Renal pelvis (tissue), 12 donors: Measurements from ENCODE around the gene HAUS3. TPM values are rescaled to one million over a fixed set of nuclear protein-coding genes. Genes with fewer than 3 reads are reported as not detected.
A peak's percentile ranks its signal among the peaks of the same experiment; 100 is the strongest.

Experiments used
- DNase-seq: peaks from one replicate; pipeline ENCODE4 v3.0.0-alpha.2; 2013
- long read RNA-seq, 16 experiments: transcript quantifications; one replicate each; lab custom pipeline, GENCODE V29; 2026
- polyA plus RNA-seq, 3 donors: library from polyadenylated mRNA; unstranded; fragments of 120-200 nt; gene quantifications; one replicate each; pipeline ENCODE4 v1.2.1, GENCODE V29; 2013; ENCODE audit not compliant: insufficient read length in 3 of 3

HAUS3 gene, protein sequence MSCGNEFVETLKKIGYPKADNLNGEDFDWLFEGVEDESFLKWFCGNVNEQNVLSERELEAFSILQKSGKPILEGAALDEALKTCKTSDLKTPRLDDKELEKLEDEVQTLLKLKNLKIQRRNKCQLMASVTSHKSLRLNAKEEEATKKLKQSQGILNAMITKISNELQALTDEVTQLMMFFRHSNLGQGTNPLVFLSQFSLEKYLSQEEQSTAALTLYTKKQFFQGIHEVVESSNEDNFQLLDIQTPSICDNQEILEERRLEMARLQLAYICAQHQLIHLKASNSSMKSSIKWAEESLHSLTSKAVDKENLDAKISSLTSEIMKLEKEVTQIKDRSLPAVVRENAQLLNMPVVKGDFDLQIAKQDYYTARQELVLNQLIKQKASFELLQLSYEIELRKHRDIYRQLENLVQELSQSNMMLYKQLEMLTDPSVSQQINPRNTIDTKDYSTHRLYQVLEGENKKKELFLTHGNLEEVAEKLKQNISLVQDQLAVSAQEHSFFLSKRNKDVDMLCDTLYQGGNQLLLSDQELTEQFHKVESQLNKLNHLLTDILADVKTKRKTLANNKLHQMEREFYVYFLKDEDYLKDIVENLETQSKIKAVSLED
- polyA plus RNA-seq, result 10 to 100 TPM; 16.5 to 20.4 (median 20.3) TPM
- long read RNA-seq, donor 1, result 0 reads
- long read RNA-seq, donor 2, partial matches to known transcripts, result 5 of 5 reads
- long read RNA-seq, donor 2, other reads (novel, unspliced or antisense), result 0 of 5 reads
- long read RNA-seq, donor 3, partial matches to known transcripts, result 5 of 6 reads
- long read RNA-seq, donor 3, other reads (novel, unspliced or antisense), result 0 of 6 reads
- long read RNA-seq, donor 4, partial matches to known transcripts, result 0 of 1 reads
- long read RNA-seq, donor 4, other reads (novel, unspliced or antisense), result 0 of 1 reads
- long read RNA-seq, donor 5, result 0 reads
- long read RNA-seq, donor 6, partial matches to known transcripts, result 0 of 3 reads
- long read RNA-seq, donor 6, other reads (novel, unspliced or antisense), result 0 of 3 reads
- long read RNA-seq, donor 7, full-length matches to known transcripts, result 1 of 1 reads
- long read RNA-seq, donor 7, partial matches to known transcripts, result 0 of 1 reads
- long read RNA-seq, donor 7, other reads (novel, unspliced or antisense), result 0 of 1 reads
- long read RNA-seq, donor 8, result 0 reads
- long read RNA-seq, donor 9, partial matches to known transcripts, result 13 of 14 reads
- long read RNA-seq, donor 9, other reads (novel, unspliced or antisense), result 0 of 14 reads
- long read RNA-seq, donor 10, partial matches to known transcripts, result 5 of 6 reads
- long read RNA-seq, donor 10, other reads (novel, unspliced or antisense), result 0 of 6 reads
- long read RNA-seq, donor 11, partial matches to known transcripts, result 0 of 1 reads
- long read RNA-seq, donor 11, other reads (novel, unspliced or antisense), result 0 of 1 reads
- long read RNA-seq, donor 12, partial matches to known transcripts, result 0 of 1 reads
- long read RNA-seq, donor 12, other reads (novel, unspliced or antisense), result 0 of 1 reads
- long read RNA-seq, donor 13, result 0 reads
- long read RNA-seq, donor 14, result 0 reads
- long read RNA-seq, donor 15, partial matches to known transcripts, result 0 of 1 reads
- long read RNA-seq, donor 15, other reads (novel, unspliced or antisense), result 0 of 1 reads
- long read RNA-seq, donor 16, full-length matches to known transcripts, result 2 of 2 reads
- long read RNA-seq, donor 16, partial matches to known transcripts, result 0 of 2 reads
- long read RNA-seq, donor 16, other reads (novel, unspliced or antisense), result 0 of 2 reads

DNA sequence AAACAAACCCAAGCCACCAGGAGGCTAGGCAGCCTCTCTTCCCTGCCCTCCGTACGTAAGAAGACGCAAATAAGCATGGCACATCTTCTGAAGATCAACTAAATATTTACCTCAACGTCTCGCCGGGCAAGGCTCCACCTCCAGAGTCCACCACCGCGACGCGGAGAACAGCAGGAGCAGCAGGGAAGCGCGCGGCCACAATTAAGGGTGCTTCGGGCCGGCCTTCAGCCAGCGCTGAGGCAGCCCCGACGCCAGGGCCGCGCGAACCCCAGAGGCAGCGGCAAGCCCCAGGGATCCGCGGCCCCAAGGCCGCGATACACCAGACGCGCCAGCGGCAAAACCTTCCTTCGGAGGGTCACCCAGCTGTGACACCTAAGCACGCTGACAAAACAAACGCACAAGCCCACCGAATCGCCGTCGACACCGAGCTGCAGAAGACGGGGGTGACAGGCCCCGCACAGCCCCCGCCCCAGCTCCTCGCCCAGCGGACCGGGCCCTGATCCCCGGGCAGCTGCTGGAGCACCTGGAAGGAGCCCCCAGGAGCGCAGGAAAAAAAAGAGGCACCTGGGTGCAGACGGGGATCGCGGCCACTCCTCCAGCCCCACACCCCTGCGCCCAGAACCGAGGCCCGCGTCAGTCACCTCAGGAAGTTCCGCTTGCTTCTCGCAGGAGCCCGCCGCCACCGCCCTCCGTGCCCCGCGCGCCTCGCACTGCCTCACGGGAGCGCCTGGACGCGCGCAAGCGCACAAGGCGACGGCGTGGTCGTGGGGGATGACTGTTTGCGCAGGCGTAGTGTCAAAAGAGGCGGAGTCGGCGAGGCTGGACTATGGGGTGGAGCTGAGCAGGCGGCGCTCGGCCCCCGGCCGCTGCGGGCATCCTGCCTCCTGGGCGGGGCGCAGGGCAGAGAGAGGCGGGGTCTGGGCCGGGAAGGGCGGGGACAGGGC is at the start of gene HAUS3, which contains the start of gene POLN:
HAUS3 (minus strand) TSS at position 712 of the 944 bp plus-strand sequence. CDS start 1,175 bp downstream, outside the sequence.
POLN (minus strand) TSS at position 712 of the 944 bp plus-strand sequence. CDS start 12,890 bp downstream, outside the sequence.
- peak; percentile 97 for DNase-seq

DNA sequence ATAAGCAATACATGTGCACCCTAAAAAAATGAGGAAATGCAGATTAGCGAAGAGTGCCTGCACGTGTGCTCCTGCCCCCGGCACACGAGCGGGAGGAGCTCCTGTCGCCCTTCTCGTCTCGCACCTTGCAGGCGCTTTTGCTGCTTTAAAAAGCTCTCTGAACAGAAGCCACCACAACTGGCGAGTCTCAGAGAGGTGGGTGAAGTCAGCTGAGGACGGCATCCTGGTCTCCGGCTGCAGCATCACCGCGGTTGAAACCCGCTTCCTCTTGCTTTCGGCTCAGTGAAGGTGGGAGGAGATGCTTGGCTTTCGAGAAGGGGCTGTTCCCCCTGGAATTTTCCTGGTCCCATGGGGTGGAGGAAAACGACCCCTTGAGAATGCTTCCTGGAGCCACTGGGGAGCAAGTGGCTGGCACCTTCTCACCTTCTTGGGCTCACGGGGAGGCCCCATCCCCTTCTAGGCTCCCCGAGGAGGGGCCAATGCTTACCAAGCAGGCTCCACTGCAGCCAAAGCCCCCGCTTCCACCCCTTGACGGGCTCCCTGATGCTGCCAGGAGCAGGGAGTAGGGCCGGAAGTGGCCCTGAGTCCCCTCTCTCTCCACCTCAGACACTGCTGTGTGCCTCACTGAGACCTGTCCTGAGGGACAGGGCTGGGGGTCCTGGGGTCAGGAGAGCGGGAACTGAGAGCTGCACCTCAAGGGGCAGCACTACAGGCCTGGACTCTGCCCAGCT is 49.2 kb upstream of the HAUS3 start:
- no peak for DNase-seq

DNA sequence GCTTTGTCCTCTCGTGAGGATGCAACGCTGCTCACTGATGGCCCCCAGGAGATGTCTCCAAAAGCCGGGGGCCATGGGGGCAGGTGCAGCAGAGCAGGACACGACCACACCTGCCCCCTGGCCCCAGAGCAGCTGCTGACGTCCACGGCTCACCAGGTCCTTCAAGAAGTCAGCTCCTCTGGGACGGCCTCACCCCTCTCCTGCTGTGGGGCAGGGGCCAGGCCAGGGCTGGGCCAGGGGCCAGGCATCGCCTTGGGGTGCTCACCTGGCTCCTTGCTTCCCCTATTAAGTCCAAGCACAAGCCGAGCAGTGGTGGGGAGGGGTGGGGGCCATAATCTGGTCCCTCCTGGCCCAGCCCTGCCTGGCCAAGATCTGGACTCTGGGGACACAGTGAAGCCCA is 48.6 kb upstream of the HAUS3 start:
- DNase-seq, result no peak

DNA sequence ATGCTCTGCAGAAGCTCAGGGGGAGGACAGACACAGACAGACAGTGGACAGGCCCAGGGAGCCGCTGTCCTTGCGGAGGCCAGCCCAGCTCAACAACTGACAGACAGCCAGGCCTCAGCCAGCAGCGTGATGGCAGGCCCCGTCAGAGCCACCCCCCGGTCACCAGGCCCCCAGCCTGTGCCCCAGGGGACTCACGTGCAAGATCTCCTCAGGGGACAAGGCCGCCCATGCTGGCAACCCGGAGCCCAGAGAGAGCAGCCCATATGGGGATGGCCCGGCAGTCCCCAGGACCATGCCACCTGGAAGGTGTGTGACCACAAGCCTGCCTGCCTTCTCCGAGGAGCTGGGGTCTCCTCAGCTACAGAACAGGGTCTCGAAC is 48.0 kb upstream of the HAUS3 start:
- DNase-seq, result no peak

DNA sequence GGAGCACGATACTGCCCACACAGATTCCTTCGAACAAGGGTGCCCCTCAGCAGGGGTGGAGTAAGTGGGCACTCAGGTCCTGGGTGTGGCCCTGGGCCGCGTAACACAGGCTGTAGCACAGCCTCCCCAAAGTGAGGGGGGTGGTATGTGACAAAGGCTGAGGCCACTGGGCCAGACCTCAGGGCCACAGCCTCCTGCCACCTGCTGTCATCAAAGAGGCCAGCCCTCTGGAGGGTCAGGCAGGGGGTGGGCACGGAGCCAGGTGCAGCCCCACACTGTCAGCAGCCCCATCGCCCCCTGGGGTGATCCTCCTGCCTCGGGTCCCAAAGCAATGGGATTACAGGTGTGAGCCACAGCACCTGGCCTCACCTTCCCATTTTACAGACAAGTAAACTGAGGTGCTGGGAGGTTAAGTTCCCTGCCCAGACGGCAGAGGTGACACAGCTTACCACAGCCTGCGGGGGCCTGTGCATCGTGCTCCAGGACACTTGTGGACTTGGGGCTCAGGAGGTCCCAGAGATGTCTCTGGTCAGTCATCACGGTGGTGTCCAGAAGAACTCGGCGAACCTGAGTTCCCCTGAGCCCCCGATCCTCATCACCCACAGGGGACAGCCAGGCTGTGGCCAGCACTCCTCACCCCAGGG is 47.5 kb upstream of the HAUS3 start:
- no peak for DNase-seq

DNA sequence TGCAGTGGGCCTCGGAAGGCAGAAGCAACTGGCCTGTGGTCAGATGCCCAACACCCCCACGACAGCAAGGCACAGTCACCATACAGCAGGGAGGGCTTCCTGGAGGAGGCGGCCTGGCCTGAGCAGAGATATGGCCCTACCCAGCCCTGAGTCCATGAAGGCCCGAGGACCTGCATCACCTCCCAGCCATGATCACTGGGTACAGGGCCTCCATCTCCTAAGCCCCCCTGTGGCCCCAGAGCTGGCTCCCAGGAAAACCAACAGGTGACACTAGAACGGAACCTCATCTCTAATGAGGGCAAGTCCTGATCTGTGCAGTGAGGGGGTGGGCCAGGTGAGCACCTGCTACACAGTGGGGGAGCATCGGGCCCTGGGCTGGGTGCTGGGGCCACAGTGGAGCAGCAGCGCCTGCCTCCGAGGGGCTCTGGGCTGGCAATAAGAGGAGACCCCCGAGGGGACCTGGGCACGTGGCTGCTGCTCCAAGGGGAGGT is 46.2 kb upstream of the HAUS3 start:
- no peak for DNase-seq

DNA sequence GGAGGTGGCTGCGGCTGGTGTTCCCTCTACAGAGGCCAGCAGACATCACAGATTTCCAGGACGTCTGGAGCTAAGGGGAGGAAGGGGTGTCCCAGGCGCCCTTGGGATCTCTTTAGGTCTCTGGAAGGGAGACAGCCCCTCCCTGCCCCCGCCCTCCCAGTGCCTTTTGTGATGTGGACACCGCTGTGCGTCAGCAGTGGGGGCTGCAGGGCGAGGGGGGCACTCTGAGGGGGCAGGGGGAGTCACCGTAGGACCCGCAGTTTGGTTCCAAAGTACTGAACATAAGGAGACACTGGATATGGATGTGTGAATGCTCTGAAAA is 45.6 kb upstream of the HAUS3 start:
- DNase-seq, result no peak

DNA sequence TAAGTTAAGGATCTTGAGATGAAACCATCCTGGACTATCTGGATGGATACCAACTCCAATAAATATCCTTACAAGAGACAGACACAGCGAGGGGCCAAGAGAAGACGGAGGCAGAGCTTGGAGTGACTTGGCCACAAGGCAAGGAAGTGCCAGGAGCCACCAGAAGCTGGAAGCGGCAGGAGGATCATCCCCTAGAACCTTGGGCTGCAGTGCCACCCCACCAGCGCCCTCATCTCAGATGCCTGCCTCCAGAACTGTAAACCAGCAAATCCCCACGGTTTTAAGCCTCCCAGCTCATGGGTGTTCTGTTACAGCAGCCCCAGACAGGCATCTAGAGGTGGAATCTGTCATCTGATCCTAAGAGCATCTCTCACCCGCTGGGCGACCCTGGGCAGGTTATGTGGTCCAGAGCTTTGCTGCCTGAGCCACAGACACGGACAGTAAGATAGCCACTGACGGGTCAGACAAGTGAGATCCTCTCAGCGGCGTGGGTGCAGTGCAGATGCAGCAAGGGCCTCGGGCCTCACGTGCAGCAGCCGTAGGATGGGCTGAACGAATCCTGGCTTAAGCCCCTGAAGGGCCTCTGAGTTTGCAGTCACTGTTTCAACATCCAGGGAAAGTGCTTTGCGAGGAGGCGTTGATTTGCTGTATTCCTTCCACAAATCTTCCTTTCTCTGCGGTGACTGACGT is 45.1 kb upstream of the HAUS3 start:
- DNase-seq, result no peak

DNA sequence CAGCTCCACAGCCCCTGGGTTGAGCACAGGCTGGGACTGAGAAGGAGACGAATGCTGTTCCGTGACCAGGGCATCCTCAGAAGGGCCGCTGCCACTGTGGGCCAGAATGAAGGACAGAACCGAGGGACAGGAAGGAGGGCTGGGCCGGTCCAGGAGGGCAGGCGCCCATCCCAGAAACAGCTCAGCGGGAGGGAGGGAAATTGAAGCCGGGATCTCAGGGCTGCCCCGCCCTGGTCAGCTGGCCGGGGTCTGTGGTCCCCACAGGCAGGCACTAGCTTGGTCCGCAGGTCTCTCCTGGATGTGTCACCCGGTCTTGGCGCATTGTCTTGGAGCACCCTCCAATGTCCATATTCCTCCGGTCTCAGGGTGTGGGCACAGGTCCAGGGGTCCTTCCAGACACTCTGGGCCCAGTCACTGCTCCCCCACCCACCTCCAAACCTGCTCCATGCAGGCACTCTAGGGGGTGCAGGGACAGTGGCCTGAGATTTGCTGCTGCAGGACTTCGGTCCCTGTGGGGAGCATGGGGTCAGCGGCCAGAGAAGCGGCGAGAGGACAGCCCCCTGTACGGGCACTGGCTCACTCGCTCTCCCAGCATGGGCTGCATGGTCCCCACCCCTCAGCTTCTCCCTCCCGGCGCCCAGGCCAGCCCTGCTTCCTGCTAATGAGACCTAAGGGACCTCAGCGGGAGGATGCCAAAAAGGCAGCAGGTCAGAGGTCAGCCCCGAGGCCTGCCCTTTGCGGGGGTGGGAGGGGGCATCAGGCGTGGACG is 43.9 kb upstream of the HAUS3 start:
- DNase-seq, result no peak

DNA sequence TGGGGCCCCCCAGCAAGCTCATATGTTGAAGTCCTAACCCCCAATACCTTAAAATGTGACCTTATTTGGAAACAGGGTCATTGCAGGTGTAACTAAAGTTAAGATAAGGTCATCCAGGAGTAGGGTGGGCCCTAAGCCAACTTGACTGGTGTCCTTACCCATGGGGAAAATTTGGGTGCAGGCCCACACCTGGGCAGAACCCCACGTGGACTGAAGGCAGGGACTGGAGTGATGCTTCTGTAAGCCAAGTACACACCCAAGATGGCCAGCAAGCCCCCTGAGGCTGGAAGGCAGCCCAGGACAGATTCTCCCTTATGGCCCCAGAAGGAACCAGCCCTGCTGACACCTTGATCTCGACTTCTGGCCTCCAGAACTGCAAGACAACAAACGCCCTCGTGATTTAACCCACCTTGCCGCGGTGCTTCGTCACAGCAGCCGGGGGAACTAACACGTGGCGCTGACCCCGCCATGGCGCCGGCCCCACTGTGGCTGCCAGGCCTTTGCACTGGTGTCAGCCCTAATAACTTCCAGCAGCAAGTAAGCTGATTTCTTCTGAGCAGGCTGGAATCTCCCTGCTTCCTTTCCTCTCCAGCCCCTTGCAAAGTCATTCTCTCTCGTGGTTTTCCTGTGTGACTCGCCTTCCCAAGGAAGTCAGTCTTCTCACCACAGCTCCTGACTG is 43.2 kb upstream of the HAUS3 start:
- DNase-seq, result no peak

DNA sequence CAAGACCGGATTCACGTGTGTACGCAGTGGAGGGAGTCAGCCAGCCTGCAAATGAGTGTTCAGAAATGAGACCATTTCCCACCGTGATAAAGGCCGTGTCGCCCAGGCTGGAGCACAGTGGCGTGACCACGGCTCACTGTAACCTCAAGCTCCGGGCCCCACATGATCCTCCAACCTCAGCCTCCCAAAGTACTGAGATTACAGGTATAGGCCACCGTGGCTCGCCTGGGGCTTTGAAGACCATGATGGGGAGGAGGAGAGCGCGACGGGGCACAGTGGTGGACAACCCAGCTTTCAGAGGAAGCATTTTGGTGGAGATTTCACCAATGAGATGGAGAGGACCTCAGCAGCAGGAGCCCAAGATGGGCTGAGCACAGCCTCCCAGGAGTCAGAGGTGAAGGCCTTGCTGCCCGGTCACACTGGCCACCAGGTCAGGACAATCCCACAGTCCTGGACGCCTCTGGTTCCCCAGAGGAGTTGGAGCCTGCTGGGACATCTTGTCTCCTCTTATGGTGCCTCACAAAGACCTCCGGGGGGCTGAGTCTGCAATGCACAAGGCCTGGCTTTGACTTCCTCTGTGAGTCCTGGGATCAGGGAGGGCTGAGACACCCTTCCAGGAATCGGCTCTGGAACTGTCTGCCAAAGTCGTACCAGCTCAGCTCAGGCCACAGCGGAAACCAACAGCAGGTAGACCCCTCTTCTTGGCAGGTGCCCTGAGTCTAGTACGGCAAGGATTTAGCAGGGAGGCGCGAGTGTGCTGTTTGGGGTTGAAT is 42.4 kb upstream of the HAUS3 start:
- no peak for DNase-seq

DNA sequence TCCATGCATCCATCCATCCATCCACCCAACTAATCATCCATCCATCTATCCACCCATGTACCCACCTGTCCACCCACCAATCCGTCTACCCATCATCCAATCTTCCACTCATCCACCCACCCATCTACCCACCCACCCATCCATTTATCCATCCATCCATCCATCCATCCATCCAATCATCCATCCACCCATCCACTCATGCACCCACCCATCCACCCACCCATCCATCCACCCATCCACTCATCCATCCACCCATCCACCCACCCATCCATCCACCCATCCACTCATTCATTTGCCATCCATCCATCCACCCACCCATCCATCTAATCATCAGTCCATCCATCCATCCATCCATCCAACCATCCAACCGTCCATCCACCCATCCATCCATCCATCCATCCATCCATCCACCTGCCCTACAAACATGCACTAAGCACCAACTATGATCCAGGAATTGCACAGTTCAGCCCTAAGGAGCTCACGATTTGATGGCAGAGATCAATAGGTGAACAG is 41.3 kb upstream of the HAUS3 start:
- DNase-seq, result no peak

DNA sequence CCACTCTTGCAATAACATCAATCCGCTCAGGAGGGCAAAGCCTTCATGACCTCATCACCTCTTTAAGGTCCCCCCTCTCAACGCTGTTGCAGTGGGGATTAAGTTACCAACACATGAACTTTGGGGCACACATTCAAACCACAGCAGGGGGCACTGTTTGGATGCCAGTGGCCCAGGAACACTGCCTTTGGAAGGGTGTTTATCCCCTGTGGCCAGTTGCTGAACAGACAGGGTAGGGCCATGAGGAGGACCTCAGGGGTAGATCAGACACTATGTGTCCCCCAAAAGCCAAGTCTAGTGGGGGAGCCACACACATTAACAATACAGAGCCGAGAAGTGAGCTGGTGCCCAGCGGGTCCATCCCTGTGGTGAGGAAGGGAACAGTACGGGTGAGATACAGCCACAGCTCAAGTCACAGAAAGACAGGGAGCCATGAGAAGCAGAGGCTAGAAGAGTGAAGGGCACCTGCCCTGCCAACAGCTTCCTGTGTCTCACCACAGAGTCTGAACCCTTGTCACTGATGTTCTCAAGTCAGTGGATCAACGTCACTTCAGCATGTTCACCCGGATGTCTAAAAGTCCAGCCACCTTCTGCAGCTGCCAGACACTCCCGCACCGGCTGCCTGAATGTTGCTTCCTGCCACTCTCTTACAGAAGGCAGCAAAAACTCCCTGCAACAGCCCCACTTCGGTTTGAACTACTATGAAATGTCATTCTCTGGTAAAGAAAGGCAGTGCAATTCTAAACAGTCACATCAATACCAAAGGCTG is 39.8 kb upstream of the HAUS3 start:
- no peak for DNase-seq

DNA sequence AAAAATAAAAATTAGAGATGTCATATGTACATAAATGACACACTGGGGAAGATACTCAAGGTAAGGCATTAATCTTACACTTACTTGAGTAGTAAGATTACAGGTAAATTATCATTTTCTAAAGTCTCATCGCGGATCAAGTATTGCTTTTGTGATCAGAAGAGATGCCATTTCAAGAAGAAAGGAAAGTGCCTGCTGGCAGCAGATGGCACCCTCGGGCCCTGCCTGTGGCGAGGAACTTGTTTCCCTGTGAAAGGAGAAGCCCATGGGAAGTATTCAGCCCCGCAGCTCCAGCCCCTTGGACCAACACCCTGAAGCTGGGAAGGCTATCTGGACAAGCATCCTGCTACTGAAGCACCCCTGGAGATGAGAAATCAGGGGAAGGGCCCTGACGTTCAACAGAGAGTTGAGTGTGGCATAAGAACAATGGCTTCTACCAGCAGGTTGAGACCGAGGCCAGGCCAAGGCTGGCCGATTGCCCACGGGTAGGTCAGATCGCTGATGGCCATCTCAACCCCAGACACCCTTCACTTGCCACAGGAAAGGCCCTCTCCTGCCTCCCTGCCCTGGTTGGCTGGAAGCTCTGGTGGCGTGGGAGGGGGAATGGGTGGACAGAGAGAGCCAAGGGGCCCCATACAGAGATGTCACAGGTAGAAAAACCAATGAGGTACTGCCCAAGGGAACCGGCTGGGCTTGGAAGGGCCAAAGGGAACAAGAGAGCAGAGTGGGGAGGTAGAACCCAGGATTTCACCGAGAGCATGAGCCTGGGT is 38.8 kb upstream of the HAUS3 start:
- no peak for DNase-seq
